Measurements from ENCODE around the gene LEMD3.
A peak's percentile ranks its signal among the peaks of the same experiment; 100 is the strongest.

The LEMD3 gene

GRCh38 chr12:65169320-65170208 lies at the start of gene LEMD3:
Gene LEMD3 (plus strand): TSS chr12:65169583. CDS start chr12:65169597, 14 bp downstream.
- Histone ChIP-seq H3K79me2 (ENCODE audit: control insufficient read depth, low read length) (peaks cover 59% of the 10 kb centered on the region), H3F3A (ENCODE audit: control insufficient read depth, insufficient read depth) (no peaks in the 10 kb centered on the region), H3K4me3 (ENCODE audit: low read length) (peak within 1 kb of the TSS; percentile 88), H3K27me3 (ENCODE audit: control insufficient read depth, low read length) (no peaks in the 10 kb centered on the region), H3K36me3 (ENCODE audit: control insufficient read depth, low read length) (peaks cover 44% of the 10 kb centered on the region), H3K27ac (ENCODE audit: low read depth, low read length) (peak within 1 kb of the TSS; percentile 66), H3K9me3 (ENCODE audit: control insufficient read depth, insufficient read depth, low read length) (no peaks in the 10 kb centered on the region), H3K9me2 (replicated peaks; ENCODE audit: control insufficient read depth, low read length) (no peaks in the 10 kb centered on the region), H3K4me2 (ENCODE audit: low read length) (peak within 1 kb of the TSS; percentile 72), H3K4me1 (ENCODE audit: control insufficient read depth, low read length) (peaks cover 38% of the 10 kb centered on the region), H4K20me1 (ENCODE audit: control insufficient read depth, insufficient read depth, low read depth, low read length) (peaks cover 20% of the 10 kb centered on the region)
- TF ChIP-seq EZH2phosphoT487 (IDR thresholded peaks at IDR 0.05; ENCODE audit: borderline replicate concordance, low read length) (no peak), CTCF (IDR thresholded peaks at IDR 0.05; ENCODE audit: low read depth, low read length, poor library complexity, severe bottlenecking) (no peak)

GRCh38 chr12:65121049-65121955 lies 48.1 kb upstream of the LEMD3 start, which contains the start of gene WIF1:
Gene WIF1 (minus strand): TSS chr12:65121305. CDS start chr12:65121191, 114 bp downstream.
- Histone ChIP-seq H3K4me1 (ENCODE audit: control insufficient read depth, low read length) (no peaks in the 10 kb centered on the region), H3K4me3 (ENCODE audit: low read length) (no peak within 1 kb of the TSS), H3K27me3 (ENCODE audit: control insufficient read depth, low read length) (peaks cover 7% of the 10 kb centered on the region), H3K9me2 (replicated peaks; ENCODE audit: control insufficient read depth, low read length) (no peaks in the 10 kb centered on the region), H3K9me3 (ENCODE audit: control insufficient read depth, insufficient read depth, low read length) (no peaks in the 10 kb centered on the region), H3K27ac (ENCODE audit: low read depth, low read length) (no peak within 1 kb of the TSS), H3K4me2 (ENCODE audit: low read length) (no peak within 1 kb of the TSS), H3K79me2 (ENCODE audit: control insufficient read depth, low read length) (no peaks in the 10 kb centered on the region), H4K20me1 (ENCODE audit: control insufficient read depth, insufficient read depth, low read depth, low read length) (no peaks in the 10 kb centered on the region), H3F3A (ENCODE audit: control insufficient read depth, insufficient read depth) (no peaks in the 10 kb centered on the region), H3K36me3 (ENCODE audit: control insufficient read depth, low read length) (no peaks in the 10 kb centered on the region)
- TF ChIP-seq CTCF (IDR thresholded peaks at IDR 0.05; ENCODE audit: low read depth, low read length, poor library complexity, severe bottlenecking) = peak; percentile 31
- no peak for TF ChIP-seq EZH2phosphoT487 (IDR thresholded peaks at IDR 0.05; ENCODE audit: borderline replicate concordance, low read length)

- Histone ChIP-seq H3K4me3 (ENCODE audit: low read length) (no peak overlapping the region), H3K4me2 (ENCODE audit: low read length) (no peak overlapping the region), H4K20me1 (ENCODE audit: control insufficient read depth, insufficient read depth, low read depth, low read length) (no peaks in the 10 kb centered on the region), H3K36me3 (ENCODE audit: control insufficient read depth, low read length) (no peaks in the 10 kb centered on the region), H3K4me1 (ENCODE audit: control insufficient read depth, low read length) (no peaks in the 10 kb centered on the region), H3K27ac (ENCODE audit: low read depth, low read length) (no peak overlapping the region), H3F3A (ENCODE audit: control insufficient read depth, insufficient read depth) (no peaks in the 10 kb centered on the region), H3K9me3 (ENCODE audit: control insufficient read depth, insufficient read depth, low read length) (no peaks in the 10 kb centered on the region), H3K79me2 (ENCODE audit: control insufficient read depth, low read length) (no peaks in the 10 kb centered on the region), H3K27me3 (ENCODE audit: control insufficient read depth, low read length) (peaks cover 12% of the 10 kb centered on the region), H3K9me2 (replicated peaks; ENCODE audit: control insufficient read depth, low read length) (no peaks in the 10 kb centered on the region)
- no peak for TF ChIP-seq CTCF (IDR thresholded peaks at IDR 0.05; ENCODE audit: low read depth, low read length, poor library complexity, severe bottlenecking)
- TF ChIP-seq EZH2phosphoT487 (IDR thresholded peaks at IDR 0.05; ENCODE audit: borderline replicate concordance, low read length) = no peak
Observed at GRCh38 chr12:65121956-65122469, 47.4 kb upstream of the LEMD3 start.

All from DOHH2 (cell line).